K562 (cell line): ENCODE data around the gene MAP4K4.

Experiments
- ATF2 ChIP-seq: sonication (generic); formaldehyde crosslinking; IDR thresholded peaks from 2 replicates; pipeline ENCODE4 v1.8.1; 2022; ENCODE audit warnings: missing genetic modification reagents
- CREM ChIP-seq: IDR thresholded peaks from 2 replicates; pipeline ENCODE4 v1.6.1; 2014; ENCODE audit warnings: antibody characterized with exemption, low read depth
- ERF ChIP-seq: fragments of 450-650 bp; formaldehyde crosslinking; IDR thresholded peaks from 2 replicates; pipeline ENCODE4 v1.4.0; 2020; ENCODE audit warnings: mild to moderate bottlenecking, mixed read lengths
- FIP1L1 ChIP-seq: fragments of 200-400 bp; formaldehyde crosslinking; IDR thresholded peaks from 2 replicates; pipeline ENCODE4 v1.6.1; 2018; ENCODE audit warnings: mild to moderate bottlenecking, low read depth, low read length; ENCODE audit not compliant: poor library complexity, severe bottlenecking
- MAFG ChIP-seq: fragments of 450-650 bp; conservative IDR thresholded peaks from 2 replicates; pipeline ENCODE4 v1.6.1; 2016; ENCODE audit warnings: missing genetic modification characterization, missing compliant biosample characterization
- NR2C2 ChIP-seq, 2 experiments: fragments of 200-800 bp in 1 of 2; sonication (Bioruptor generic) in 1 of 2; sonication (generic) in 1 of 2; formaldehyde crosslinking in 1 of 2; IDR thresholded peaks; 2 replicates each; pipeline versions ENCODE4 v1.6.1 to v1.8.0; 2016 to 2022; ENCODE audit warnings: mild to moderate bottlenecking in 1 of 2, missing compliant biosample characterization in 1 of 2, missing genetic modification characterization in 1 of 2, missing genetic modification reagents in 1 of 2
- RAD21 ChIP-seq, 2 experiments: fragments of 250-450 bp in 1 of 2; fragments of 450-650 bp in 1 of 2; sonication (Bioruptor Pico) in 1 of 2; formaldehyde crosslinking in 1 of 2; IDR thresholded peaks in 1 of 2; conservative IDR thresholded peaks in 1 of 2; 2 replicates each; pipeline versions ENCODE4 v1.4.0 to v1.8.0; 2020 to 2022; ENCODE audit warnings: mild to moderate bottlenecking in 2 of 2, moderate library complexity in 1 of 2
- RBM22 ChIP-seq: fragments of 200-400 bp; formaldehyde crosslinking; IDR thresholded peaks from 2 replicates; pipeline ENCODE4 v1.6.1; 2018; ENCODE audit warnings: low read length, low read depth; ENCODE audit not compliant: poor library complexity, severe bottlenecking
- RFX5 ChIP-seq: IDR thresholded peaks from 2 replicates; pipeline ENCODE4 v1.6.1; 2011; ENCODE audit warnings: low read depth, mild to moderate bottlenecking, improper control_type of control experiment, low read length
- TAF1 ChIP-seq: IDR thresholded peaks from 2 replicates; pipeline ENCODE4 v1.6.1; 2011; ENCODE audit warnings: mild to moderate bottlenecking, low read length, moderate library complexity; ENCODE audit not compliant: insufficient read depth, control insufficient read depth, severe bottlenecking; ENCODE audit errors: extremely low read depth
- ZFX ChIP-seq: sonication (generic); formaldehyde crosslinking; IDR thresholded peaks from 2 replicates; pipeline ENCODE4 v1.8.0; 2022; ENCODE audit warnings: mild to moderate bottlenecking, missing genetic modification reagents, moderate library complexity
- ZKSCAN3 ChIP-seq: fragments of 250-450 bp; sonication (Bioruptor Pico); IDR thresholded peaks from 2 replicates; pipeline ENCODE4 v1.4.0; 2020

GRCh38 chr2:101854877-101855276, 157.4 kb downstream of the MAP4K4 start:
- TF ChIP-seq ERF (CRISPR knock-in tag): no peak
- no peak for TF ChIP-seq RFX5
- TF ChIP-seq RAD21 (CRISPR knock-in tag; conservative IDR thresholded peaks at IDR 0.05 in 1 of 2, IDR thresholded peaks at IDR 0.05 in 1 of 2): no peak
- no peak for TF ChIP-seq CREM
- no peak for TF ChIP-seq FIP1L1
- TF ChIP-seq NR2C2 (CRISPR knock-in tag; IDR thresholded peaks at IDR 0.05): no peak
- TF ChIP-seq NR2C2 (tag; IDR thresholded peaks at IDR 0.05): no peak
- TF ChIP-seq ATF2 (CRISPR knock-in tag): no peak
- no peak for TF ChIP-seq RBM22
- TF ChIP-seq TAF1: no peak
- no peak for TF ChIP-seq ZFX (CRISPR knock-in tag)
- no peak for TF ChIP-seq ZKSCAN3 (CRISPR knock-in tag)
- no peak for TF ChIP-seq MAFG
